ENCODE results near the gene CPEB4.

GRCh38 chr5:173950829-173951228 is 62.7 kb downstream of the CPEB4 start:
- TF ChIP-seq GATA3 (IDR thresholded peaks at IDR 0.05; ENCODE audit: low read depth, low read length), result no peak
- no peak for TF ChIP-seq GATA2 (IDR thresholded peaks at IDR 0.05; ENCODE audit: low read depth, low read length)

Measured in SH-SY5Y (cell line).